ENCODE results near the gene RBAK.
"Not testable (repeated sequence)": the region's sequence is repeated elsewhere in the genome, so short reads cannot be mapped to it uniquely, and the experiment has no call there.

Gene RBAK

GRCh38 chr7:5053175-5053574 is 7.5 kb downstream of the RBAK start:
- no peak for DNase-seq

GRCh38 chr7:5063698-5064097 is 18.0 kb downstream of the RBAK start:
- no peak for DNase-seq

- DNase-seq, result no peak
Measured at GRCh38 chr7:5064391-5065106, 18.9 kb downstream of the RBAK start.

GRCh38 chr7:5065107-5065407 is 19.4 kb downstream of the RBAK start:
- DNase-seq, result no peak

GRCh38 chr7:5068521-5068920 is 22.9 kb downstream of the RBAK start:
- DNase-seq, result no peak

- no peak for DNase-seq
Measured at GRCh38 chr7:5070206-5070605, 24.5 kb downstream of the RBAK start.

GRCh38 chr7:5075187-5075586 is 29.5 kb downstream of the RBAK start:
- not testable (repeated sequence) for DNase-seq

- DNase-seq, result no peak
Measured at GRCh38 chr7:5077740-5078139, 32.1 kb downstream of the RBAK start.

- DNase-seq, result no peak
Measured at GRCh38 chr7:5082806-5083205, 37.1 kb downstream of the RBAK start.

GRCh38 chr7:5083311-5083711 is 37.7 kb downstream of the RBAK start:
- DNase-seq, result no peak

GRCh38 chr7:5086256-5086655 is 40.6 kb downstream of the RBAK start:
- no peak for DNase-seq

GRCh38 chr7:5088228-5088833 is 42.7 kb downstream of the RBAK start:
- DNase-seq, result not testable (repeated sequence)

GRCh38 chr7:5088906-5089305 is 43.2 kb downstream of the RBAK start:
- DNase-seq, result no peak

- DNase-seq, result no peak
Measured at GRCh38 chr7:5093948-5094347, 48.3 kb downstream of the RBAK start.

- no peak for DNase-seq
Measured at GRCh38 chr7:5094641-5095040, 49.0 kb downstream of the RBAK start.

GRCh38 chr7:5116359-5116758 is 70.7 kb downstream of the RBAK start:
- DNase-seq, result no peak

- DNase-seq, result no peak
Measured at GRCh38 chr7:5117095-5117970, 71.7 kb downstream of the RBAK start.

Data from activated CD4-positive, CD25-positive, alpha-beta regulatory T cell (primary cell).